Upper lobe of right lung (tissue), 1 donor: ENCODE measurements around the gene ABHD16A. TPM values are rescaled to one million over a fixed set of nuclear protein-coding genes. Genes with fewer than 3 reads are reported as not detected.
A peak's percentile ranks its signal among the peaks of the same experiment; 100 is the strongest.

Source experiments
- ATAC-seq: fragments of 200-7000 bp; cut with Tn5 transposase; one replicate; pipeline ENCODE4 v1.9.1; 2020; ENCODE audit warnings: mild to moderate bottlenecking, moderate library complexity
- DNase-seq: peaks from one replicate; pipeline ENCODE4 v3.0.0-alpha.2; 2020
- H3K27ac ChIP-seq: fragments of 200-600 bp; one replicate; pipeline ENCODE4 v1.8.0; 2022
- H3K27me3 ChIP-seq: fragments of 200-600 bp; one replicate; pipeline ENCODE4 v1.8.0; 2022; ENCODE audit warnings: mild to moderate bottlenecking
- H3K36me3 ChIP-seq: fragments of 200-600 bp; one replicate; pipeline ENCODE4 v1.8.0; 2022
- H3K4me1 ChIP-seq: fragments of 200-600 bp; one replicate; pipeline ENCODE4 v1.8.0; 2022
- H3K4me3 ChIP-seq: fragments of 200-600 bp; one replicate; pipeline ENCODE4 v1.8.0; 2022; ENCODE audit warnings: mild to moderate bottlenecking
- H3K9me3 ChIP-seq: fragments of 200-600 bp; one replicate; pipeline ENCODE4 v1.8.0; 2022
- intact Hi-C: fragments of 100-400 bp; cut with DNase I; formaldehyde crosslinking; loops from one replicate; pipeline ENCODE4 v1.11.0; 2022
- total RNA-seq: library from RNA; stranded (reverse); fragmentation: NEBNext Ultra II Directional; extraction: Animal tissue kit (Norgen Biotek cat#: 25700); gene quantifications from one replicate; pipeline ENCODE4 v1.2.1, GENCODE V29; 2021
- TF ChIP-seq, protein P1 (sequence below): fragments of 200-600 bp; IDR thresholded peaks from one replicate; pipeline ENCODE4 v1.8.0; 2022; ENCODE audit warnings: antibody characterized with exemption
- donor health status: DM: no; HTN: yes; CAD: no; lungs with severe emphysema.

Gene ABHD16A
- total RNA-seq, 1 donor from 2014 or later = 55.8 TPM

- intact Hi-C loops = no loop called here
- ATAC-seq = peak; percentile 27
- H3K4me1 ChIP-seq = peaks cover 52% of the 10 kb centered on the region
- DNase-seq = no peak
- H3K9me3 ChIP-seq = no peaks in the 10 kb centered on the region
- H3K36me3 ChIP-seq = peaks cover 36% of the 10 kb centered on the region
- H3K27me3 ChIP-seq = no peaks in the 10 kb centered on the region
- H3K4me3 ChIP-seq = peak within 1 kb of the TSS; percentile 88
- TF ChIP-seq, protein P1, sequence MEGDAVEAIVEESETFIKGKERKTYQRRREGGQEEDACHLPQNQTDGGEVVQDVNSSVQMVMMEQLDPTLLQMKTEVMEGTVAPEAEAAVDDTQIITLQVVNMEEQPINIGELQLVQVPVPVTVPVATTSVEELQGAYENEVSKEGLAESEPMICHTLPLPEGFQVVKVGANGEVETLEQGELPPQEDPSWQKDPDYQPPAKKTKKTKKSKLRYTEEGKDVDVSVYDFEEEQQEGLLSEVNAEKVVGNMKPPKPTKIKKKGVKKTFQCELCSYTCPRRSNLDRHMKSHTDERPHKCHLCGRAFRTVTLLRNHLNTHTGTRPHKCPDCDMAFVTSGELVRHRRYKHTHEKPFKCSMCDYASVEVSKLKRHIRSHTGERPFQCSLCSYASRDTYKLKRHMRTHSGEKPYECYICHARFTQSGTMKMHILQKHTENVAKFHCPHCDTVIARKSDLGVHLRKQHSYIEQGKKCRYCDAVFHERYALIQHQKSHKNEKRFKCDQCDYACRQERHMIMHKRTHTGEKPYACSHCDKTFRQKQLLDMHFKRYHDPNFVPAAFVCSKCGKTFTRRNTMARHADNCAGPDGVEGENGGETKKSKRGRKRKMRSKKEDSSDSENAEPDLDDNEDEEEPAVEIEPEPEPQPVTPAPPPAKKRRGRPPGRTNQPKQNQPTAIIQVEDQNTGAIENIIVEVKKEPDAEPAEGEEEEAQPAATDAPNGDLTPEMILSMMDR = peak; percentile 65
- peak within 1 kb of the TSS; percentile 85 for H3K27ac ChIP-seq
Measured at GRCh38 chr6:31728767-31729514, 25.8 kb upstream of the ABHD16A start, which contains the start of gene DDAH2. TSS of gene DDAH2 (minus strand) at chr6:31729299. CDS start at chr6:31729161, 138 bp downstream.

DNA sequence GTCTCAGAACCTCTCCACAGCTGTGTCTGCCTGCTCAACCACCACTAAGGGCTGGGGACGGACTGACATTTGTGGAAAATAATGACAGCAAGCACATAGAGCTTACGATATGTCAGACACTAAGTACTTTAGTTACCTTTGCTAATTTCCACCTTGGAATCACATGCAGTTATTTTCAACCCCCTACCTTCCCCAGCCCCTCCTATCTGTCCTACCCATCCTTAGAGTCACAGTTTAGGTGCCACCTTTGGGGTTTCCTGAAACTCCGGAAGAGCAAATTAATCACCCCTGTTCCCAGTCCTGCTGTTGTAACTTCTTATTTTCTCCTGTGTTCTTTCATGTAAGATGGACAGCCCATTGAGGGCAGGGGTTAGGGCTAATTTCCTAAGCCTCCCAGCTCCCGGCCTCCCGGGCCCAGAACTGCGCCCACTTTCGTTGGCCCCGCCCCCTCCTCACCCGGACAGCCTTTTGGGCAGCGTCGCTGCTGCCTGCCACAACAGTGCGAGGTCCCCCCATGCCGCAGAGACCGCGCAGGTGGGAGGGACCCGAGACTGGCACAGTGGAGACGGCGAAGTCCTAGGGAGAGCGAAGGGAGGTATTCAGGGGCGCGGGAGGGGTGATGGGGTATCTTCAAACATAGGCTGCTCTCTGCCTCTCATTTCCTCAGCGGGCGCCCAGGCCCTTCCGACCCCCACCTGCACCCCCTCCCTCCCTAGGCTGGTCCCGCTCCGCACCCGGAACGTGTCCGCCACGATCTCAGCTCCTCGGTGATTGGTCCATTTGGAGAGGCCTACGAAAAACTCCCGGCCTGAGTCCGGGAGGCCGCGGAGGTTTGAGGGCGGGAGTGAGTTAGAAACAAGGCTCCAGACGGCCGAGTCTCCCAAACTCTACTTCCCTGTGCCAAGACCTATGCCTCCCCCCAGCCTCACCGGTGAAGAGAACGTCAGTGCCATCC is 24.9 kb upstream of the ABHD16A start:
- peaks cover 48% of the 10 kb centered on the region for H3K4me1 ChIP-seq
- intact Hi-C loops = no loop called here

DNA sequence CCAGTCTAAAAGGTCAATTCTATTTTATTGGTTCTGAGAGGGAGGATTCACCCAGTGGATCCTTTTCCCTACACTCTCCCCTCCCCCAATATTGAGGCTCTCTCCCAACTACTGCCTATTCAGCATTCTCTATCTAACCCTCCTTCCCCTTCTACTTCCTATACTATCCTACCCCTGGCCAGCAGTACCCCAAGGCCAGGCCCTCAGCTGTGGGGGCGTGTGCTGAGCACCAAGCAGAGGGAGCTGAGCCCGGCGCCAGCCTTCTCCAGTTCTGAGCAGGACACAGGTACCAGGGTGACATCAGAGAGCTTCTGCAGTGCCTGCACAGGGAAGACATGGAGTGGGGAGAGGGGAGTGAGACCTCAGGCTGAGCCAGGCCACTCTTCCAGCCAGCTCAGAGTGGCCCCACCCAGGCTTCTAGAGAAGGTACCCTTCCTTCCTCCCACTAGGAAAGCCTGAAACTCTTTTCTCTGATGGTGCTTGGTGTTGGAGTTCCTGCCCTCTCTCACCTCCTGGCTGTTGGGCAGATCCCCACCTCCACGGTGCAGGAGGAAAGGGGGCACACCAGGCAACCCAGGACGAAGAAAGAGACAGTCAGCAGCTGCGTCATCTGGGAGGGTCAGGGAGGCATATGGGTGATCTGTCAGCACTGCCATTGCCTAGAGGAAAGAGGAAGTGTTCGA is 24.1 kb upstream of the ABHD16A start:
- Histone ChIP-seq H3K36me3 (peaks cover 18% of the 10 kb centered on the region), H3K27me3 (no peaks in the 10 kb centered on the region), H3K4me3 (no peak overlapping the region), H3K9me3 (no peaks in the 10 kb centered on the region), H3K27ac (peak overlapping the region; percentile 78), H3K4me1 (peaks cover 43% of the 10 kb centered on the region)
- intact Hi-C loops = no loop called here
- ATAC-seq (peak; percentile 40), DNase-seq (no peak)
- TF ChIP-seq, protein P1 = no peak

More for the DNA sequence above, 24.9 kb upstream of the ABHD16A start:
- Histone ChIP-seq H3K9me3 (no peaks in the 10 kb centered on the region), H3K27me3 (no peaks in the 10 kb centered on the region), H3K4me3 (peak overlapping the region; percentile 88), H3K36me3 (peaks cover 26% of the 10 kb centered on the region), H3K27ac (peak overlapping the region; percentile 78)
- DNase-seq (no peak), ATAC-seq (no peak)
- TF ChIP-seq, protein P1 = no peak

DNA sequence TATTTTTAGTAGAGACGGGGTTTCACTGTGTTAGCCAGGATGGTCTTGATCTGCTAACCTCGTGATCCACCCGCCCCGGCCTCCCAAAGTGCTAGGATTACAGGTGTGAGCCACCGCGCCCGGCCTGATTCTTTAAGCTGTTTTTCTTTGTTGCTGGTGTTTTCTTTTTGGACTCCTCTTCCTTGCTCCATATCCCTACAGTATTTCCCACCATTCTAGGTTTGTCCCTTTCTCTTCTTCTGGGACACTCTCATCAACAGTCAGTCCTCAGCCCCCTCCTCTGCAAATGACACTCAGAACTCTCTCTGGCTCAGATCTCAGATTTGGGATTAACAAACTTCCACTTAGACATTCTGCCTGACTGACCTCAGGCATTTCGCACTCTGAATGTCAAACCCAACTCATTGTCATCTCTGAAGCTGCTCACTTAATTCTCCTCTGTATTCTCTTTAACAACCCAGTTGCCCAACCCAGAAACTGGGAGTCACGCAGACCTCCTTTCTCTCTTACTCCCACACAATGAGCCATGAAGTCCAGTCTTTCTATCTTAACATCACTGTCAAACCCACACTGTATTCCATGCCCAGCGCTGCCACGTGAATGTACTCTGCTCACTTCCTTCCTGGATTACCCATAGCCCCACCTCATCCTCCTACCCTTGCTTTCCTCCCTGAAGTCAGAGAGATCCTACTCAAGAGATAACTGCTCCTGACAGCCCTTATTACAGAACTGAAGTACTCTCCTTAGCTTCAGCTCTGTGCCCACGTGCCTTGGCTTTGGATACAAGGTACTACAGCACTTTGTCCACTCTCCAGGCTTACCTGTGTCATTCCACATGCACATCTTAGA is 22.6 kb upstream of the ABHD16A start:
- peak overlapping the region; percentile 40 for H3K27ac ChIP-seq
- TF ChIP-seq, protein P1 = no peak
- intact Hi-C loops = no loop called here
- no peak overlapping the region for H3K4me3 ChIP-seq
- DNase-seq (no peak), ATAC-seq (peak; percentile 43)
- no peaks in the 10 kb centered on the region for H3K9me3 ChIP-seq
- peaks cover 38% of the 10 kb centered on the region for H3K4me1 ChIP-seq
- no peaks in the 10 kb centered on the region for H3K27me3 ChIP-seq
- H3K36me3 ChIP-seq = peaks cover 4% of the 10 kb centered on the region
